Muscle layer of duodenum (tissue), 2 donors: Measurements from ENCODE around the gene CELA3B.
"Not testable (repeated sequence)": the region's sequence is repeated elsewhere in the genome, so short reads cannot be mapped to it uniquely, and the experiment has no call there.

ENCODE experiments used
- H3K27ac ChIP-seq: one replicate; pipeline ENCODE4 v1.7.0; 2013; ENCODE audit warnings: mild to moderate bottlenecking, low read length
- H3K27me3 ChIP-seq: one replicate; pipeline ENCODE4 v1.7.0; 2013; ENCODE audit warnings: low read depth, mild to moderate bottlenecking, control low read depth, low read length
- H3K36me3 ChIP-seq, 2 donors: one replicate each; pipeline ENCODE4 v1.7.0; 2013; ENCODE audit warnings: low read length in 2 of 2, control low read depth in 1 of 2, mild to moderate bottlenecking in 1 of 2; ENCODE audit not compliant: insufficient read depth in 2 of 2, control insufficient read depth in 1 of 2
- H3K4me1 ChIP-seq, 2 donors: one replicate each; pipeline ENCODE4 v1.7.0; 2013; ENCODE audit warnings: low read length in 2 of 2, mild to moderate bottlenecking in 2 of 2, control low read depth in 1 of 2, moderate library complexity in 1 of 2; ENCODE audit not compliant: insufficient read depth in 2 of 2, control insufficient read depth in 1 of 2
- H3K4me3 ChIP-seq, 2 donors: one replicate each; pipeline ENCODE4 v1.7.0; 2013; ENCODE audit warnings: low read length in 2 of 2, low read depth in 1 of 2, mild to moderate bottlenecking in 1 of 2
- H3K9me3 ChIP-seq, 2 donors: one replicate each; pipeline ENCODE4 v1.7.0; 2013; ENCODE audit warnings: low read length in 2 of 2, control low read depth in 1 of 2, mild to moderate bottlenecking in 1 of 2; ENCODE audit not compliant: control insufficient read depth in 1 of 2
- donor health status: healthy.

CELA3B gene

GRCh38 chr1:21983539-21983938 lies 6.7 kb downstream of the CELA3B start:
- not testable (repeated sequence) for H3K9me3 ChIP-seq, H3K36me3 ChIP-seq, H3K27me3 ChIP-seq, H3K27ac ChIP-seq, H3K4me1 ChIP-seq, H3K4me3 ChIP-seq

- H3K36me3 ChIP-seq, H3K9me3 ChIP-seq, H3K4me1 ChIP-seq, H3K27me3 ChIP-seq, H3K27ac ChIP-seq, H3K4me3 ChIP-seq: not testable (repeated sequence)
Observed at GRCh38 chr1:21985893-21986292, 9.1 kb downstream of the CELA3B start.

GRCh38 chr1:21986386-21986785 lies 9.6 kb downstream of the CELA3B start:
- not testable (repeated sequence) for H3K9me3 ChIP-seq, H3K4me3 ChIP-seq, H3K27ac ChIP-seq, H3K36me3 ChIP-seq, H3K27me3 ChIP-seq, H3K4me1 ChIP-seq

- H3K27ac ChIP-seq, H3K36me3 ChIP-seq, H3K9me3 ChIP-seq, H3K4me1 ChIP-seq, H3K4me3 ChIP-seq, H3K27me3 ChIP-seq: not testable (repeated sequence)
Observed at GRCh38 chr1:21989672-21990393, 13.0 kb downstream of the CELA3B start.

- H3K27me3 ChIP-seq, H3K27ac ChIP-seq, H3K36me3 ChIP-seq, H3K9me3 ChIP-seq, H3K4me1 ChIP-seq, H3K4me3 ChIP-seq: not testable (repeated sequence)
Observed at GRCh38 chr1:21992186-21992585, 15.4 kb downstream of the CELA3B start.

- H3K36me3 ChIP-seq, H3K9me3 ChIP-seq, H3K4me3 ChIP-seq, H3K27ac ChIP-seq, H3K27me3 ChIP-seq, H3K4me1 ChIP-seq: not testable (repeated sequence)
Observed at GRCh38 chr1:21994716-21995115, 17.9 kb downstream of the CELA3B start.

- not testable (repeated sequence) for H3K4me3 ChIP-seq, H3K4me1 ChIP-seq, H3K36me3 ChIP-seq, H3K27ac ChIP-seq, H3K27me3 ChIP-seq, H3K9me3 ChIP-seq
Observed at GRCh38 chr1:21996663-21996970, 19.8 kb downstream of the CELA3B start.

GRCh38 chr1:21997891-21998623 lies 21.2 kb downstream of the CELA3B start:
- H3K36me3 ChIP-seq, H3K4me3 ChIP-seq, H3K4me1 ChIP-seq, H3K27ac ChIP-seq, H3K9me3 ChIP-seq, H3K27me3 ChIP-seq: not testable (repeated sequence)

GRCh38 chr1:21998624-21999294 lies 21.9 kb downstream of the CELA3B start:
- H3K4me3 ChIP-seq, H3K9me3 ChIP-seq, H3K4me1 ChIP-seq, H3K36me3 ChIP-seq, H3K27me3 ChIP-seq, H3K27ac ChIP-seq: not testable (repeated sequence)

GRCh38 chr1:21999645-22000044 lies 22.8 kb downstream of the CELA3B start:
- H3K27me3 ChIP-seq, H3K27ac ChIP-seq, H3K4me3 ChIP-seq, H3K9me3 ChIP-seq, H3K4me1 ChIP-seq, H3K36me3 ChIP-seq: not testable (repeated sequence)

- no peak within 1 kb of the TSS for H3K4me3 ChIP-seq
- no peaks in the 10 kb centered on the region for H3K27me3 ChIP-seq
- H3K36me3 ChIP-seq = no peaks in the 10 kb centered on the region
- H3K9me3 ChIP-seq = no peaks in the 10 kb centered on the region
- no peaks in the 10 kb centered on the region for H3K4me1 ChIP-seq
- H3K27ac ChIP-seq = no peak within 1 kb of the TSS
Observed at GRCh38 chr1:22001409-22001808, 24.6 kb downstream of the CELA3B start, which contains the start of gene CELA3A. TSS of gene CELA3A (plus strand) at chr1:22001657. CDS start at chr1:22001675, 18 bp downstream.

- H3K4me1 ChIP-seq, H3K9me3 ChIP-seq, H3K27me3 ChIP-seq, H3K27ac ChIP-seq, H3K36me3 ChIP-seq, H3K4me3 ChIP-seq: not testable (repeated sequence)
Observed at GRCh38 chr1:22002461-22002860, 25.6 kb downstream of the CELA3B start.
